ENCODE measurements around the gene LIX1L. TPM values are rescaled to one million over a fixed set of nuclear protein-coding genes. Genes with fewer than 3 reads are reported as not detected.

The LIX1L gene
- total and polyA plus RNA-seq, 2 experiments from 2014 or later = 39.2 to 46.4 TPM

DNA sequence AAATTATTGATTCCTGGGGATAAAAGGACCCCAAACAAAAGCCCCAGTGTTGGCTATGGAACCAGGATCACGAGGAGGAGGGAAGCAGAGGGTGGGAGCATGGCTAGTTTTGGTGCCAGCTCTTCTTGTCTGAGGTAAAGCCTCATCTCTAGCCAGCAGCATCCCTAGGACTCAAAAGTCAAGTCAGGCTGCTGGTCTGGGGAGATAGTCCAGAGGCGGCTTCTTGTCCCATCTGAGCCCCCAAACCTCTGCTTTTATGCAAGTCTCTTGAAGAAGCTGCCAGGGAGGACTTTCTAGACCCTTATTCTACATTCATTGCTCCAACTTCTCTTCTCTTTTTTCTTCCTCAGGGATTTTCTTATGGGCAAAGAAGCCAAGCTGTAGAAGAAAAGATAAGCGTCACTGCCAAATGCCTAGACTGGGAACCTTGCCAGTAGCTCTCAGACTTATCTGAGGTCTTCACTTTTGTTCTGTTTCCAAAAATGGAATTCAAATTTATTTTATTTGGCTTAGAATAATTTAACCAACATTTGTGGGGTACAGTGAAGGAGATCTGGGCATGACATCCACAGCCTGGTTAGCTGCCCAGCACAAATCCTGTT lies 65.2 kb downstream of the LIX1L start:
- peaks cover 18% of the 10 kb centered on the region for H3K4me1 ChIP-seq (ENCODE audit: low read depth)
- H3K4me3 ChIP-seq = peak overlapping the region; percentile 0
- H3K9me3 ChIP-seq (ENCODE audit: low read depth) = no peaks in the 10 kb centered on the region
- DNase-seq (ENCODE audit: low read depth in 1 of 2, low spot score in 1 of 2) = peak; percentile 27 to 84
- peak overlapping the region; percentile 83 for H3K27ac ChIP-seq
- TF ChIP-seq, protein P1, sequence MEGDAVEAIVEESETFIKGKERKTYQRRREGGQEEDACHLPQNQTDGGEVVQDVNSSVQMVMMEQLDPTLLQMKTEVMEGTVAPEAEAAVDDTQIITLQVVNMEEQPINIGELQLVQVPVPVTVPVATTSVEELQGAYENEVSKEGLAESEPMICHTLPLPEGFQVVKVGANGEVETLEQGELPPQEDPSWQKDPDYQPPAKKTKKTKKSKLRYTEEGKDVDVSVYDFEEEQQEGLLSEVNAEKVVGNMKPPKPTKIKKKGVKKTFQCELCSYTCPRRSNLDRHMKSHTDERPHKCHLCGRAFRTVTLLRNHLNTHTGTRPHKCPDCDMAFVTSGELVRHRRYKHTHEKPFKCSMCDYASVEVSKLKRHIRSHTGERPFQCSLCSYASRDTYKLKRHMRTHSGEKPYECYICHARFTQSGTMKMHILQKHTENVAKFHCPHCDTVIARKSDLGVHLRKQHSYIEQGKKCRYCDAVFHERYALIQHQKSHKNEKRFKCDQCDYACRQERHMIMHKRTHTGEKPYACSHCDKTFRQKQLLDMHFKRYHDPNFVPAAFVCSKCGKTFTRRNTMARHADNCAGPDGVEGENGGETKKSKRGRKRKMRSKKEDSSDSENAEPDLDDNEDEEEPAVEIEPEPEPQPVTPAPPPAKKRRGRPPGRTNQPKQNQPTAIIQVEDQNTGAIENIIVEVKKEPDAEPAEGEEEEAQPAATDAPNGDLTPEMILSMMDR (IDR thresholded peaks at IDR 0.05; ENCODE audit: low read depth, low read length) = no peak
- H3K36me3 ChIP-seq = no peaks in the 10 kb centered on the region
- no peaks in the 10 kb centered on the region for H3K27me3 ChIP-seq

DNA sequence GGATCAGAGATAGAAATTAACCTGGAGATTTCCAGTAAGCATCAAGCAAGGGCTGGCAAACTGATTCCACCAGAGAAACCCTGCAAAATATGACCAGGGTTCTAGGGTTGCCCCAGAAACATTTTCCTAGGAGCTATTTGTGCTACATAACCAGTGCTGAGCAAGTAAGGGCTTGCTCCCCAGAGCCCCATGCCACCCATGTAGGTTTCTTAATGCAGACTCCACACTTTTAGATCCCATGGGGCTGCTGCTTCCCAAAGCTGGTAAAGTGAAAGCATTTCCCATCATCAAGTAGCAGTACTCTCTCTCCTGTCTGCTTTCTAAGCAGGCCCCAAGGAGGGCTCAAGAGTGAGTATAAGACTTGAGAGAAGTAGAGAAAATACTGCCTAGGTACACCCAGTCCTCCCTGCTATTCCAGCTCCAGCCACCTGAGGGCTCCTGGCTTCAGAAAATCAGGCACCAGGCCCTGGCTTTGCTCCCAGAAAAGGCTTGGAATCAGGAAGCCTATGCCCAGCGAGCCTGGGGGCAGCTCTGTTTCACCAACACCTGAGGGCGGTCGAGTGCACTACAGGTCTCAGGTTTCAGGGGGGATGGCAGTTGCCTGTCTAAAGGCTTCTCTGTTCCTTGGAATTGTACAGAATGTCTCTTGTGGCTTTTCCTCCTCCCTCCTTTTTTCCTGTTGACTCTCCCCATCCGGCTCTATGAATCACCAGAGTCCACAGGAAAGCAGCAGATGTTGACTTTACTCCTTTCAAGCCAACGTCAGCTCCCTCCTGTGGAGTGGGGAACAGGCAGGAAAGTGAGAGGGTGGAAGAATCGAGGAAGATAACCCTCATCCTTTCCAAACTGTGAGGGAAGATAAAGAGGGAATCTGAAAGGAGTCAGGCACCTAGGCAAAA lies 66.0 kb downstream of the LIX1L start:
- H3K36me3 ChIP-seq = no peaks in the 10 kb centered on the region
- H3K27ac ChIP-seq = peak overlapping the region; percentile 83
- peak; percentile 98 to 100 for DNase-seq (ENCODE audit: low read depth in 1 of 2, low spot score in 1 of 2)
- no peaks in the 10 kb centered on the region for H3K9me3 ChIP-seq (ENCODE audit: low read depth)
- no peaks in the 10 kb centered on the region for H3K27me3 ChIP-seq
- TF ChIP-seq, protein P1 (IDR thresholded peaks at IDR 0.05; ENCODE audit: low read depth, low read length) = peak; percentile 98
- peak overlapping the region; percentile 0 for H3K4me3 ChIP-seq
- H3K4me1 ChIP-seq (ENCODE audit: low read depth) = peaks cover 18% of the 10 kb centered on the region

GRCh38 chr1:145891143-145891542 lies 66.7 kb downstream of the LIX1L start:
- Histone ChIP-seq H3K4me3 (no peak overlapping the region), H3K4me1 (ENCODE audit: low read depth) (peaks cover 18% of the 10 kb centered on the region), H3K9me3 (ENCODE audit: low read depth) (no peaks in the 10 kb centered on the region), H3K27me3 (no peaks in the 10 kb centered on the region), H3K36me3 (no peaks in the 10 kb centered on the region), H3K27ac (no peak overlapping the region)
- TF ChIP-seq, protein P1 (IDR thresholded peaks at IDR 0.05; ENCODE audit: low read depth, low read length) = no peak
- DNase-seq (ENCODE audit: low read depth in 1 of 2, low spot score in 1 of 2) = peak in 1 of 2 donors; percentile 68

DNA sequence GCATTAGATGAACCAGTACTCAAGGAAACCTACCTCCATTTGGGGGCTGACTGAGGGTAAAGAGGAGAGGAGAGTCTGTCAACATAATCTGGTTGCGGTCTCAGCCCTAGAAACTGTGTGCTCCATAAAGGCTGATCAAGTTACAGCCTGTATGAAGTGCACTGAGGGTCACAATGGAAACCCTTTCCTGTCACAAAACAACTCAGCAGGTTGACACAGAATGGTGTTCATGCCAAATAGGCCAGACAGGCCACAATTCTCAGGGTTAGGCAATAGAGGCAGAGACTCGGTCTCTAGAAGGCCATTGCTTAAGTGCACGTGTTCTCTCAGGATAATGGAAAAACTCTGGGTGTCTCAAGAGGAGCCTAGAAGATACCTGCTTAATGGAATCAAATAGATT lies 68.1 kb downstream of the LIX1L start:
- DNase-seq (ENCODE audit: low read depth in 1 of 2, low spot score in 1 of 2) = peak in 1 of 2 donors; percentile 41
- Histone ChIP-seq H3K4me1 (ENCODE audit: low read depth) (peaks cover 18% of the 10 kb centered on the region), H3K4me3 (no peak overlapping the region), H3K36me3 (no peaks in the 10 kb centered on the region), H3K27me3 (peaks cover 7% of the 10 kb centered on the region), H3K27ac (no peak overlapping the region), H3K9me3 (ENCODE audit: low read depth) (no peaks in the 10 kb centered on the region)
- TF ChIP-seq, protein P1 (IDR thresholded peaks at IDR 0.05; ENCODE audit: low read depth, low read length) = no peak

DNA sequence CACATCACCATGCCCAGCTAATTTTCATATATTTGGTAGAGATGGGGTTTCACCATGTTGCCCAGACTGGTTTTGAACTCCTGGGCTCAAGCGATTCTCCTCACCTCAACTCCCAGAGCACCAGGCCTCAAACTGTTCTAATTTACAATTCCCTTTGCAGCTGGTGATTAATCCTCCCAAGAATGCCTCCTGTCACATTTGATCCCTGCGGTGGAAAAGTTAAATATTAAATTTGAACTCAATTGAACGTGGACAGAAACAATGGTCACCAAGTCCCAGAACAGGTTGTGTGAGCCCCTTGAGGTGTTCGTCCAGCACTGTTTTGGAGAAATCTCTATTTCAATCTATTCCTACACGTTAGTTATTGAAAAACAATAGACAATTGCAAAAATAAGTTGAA lies 70.2 kb downstream of the LIX1L start:
- Histone ChIP-seq H3K27me3 (peaks cover 26% of the 10 kb centered on the region), H3K9me3 (ENCODE audit: low read depth) (no peaks in the 10 kb centered on the region), H3K4me1 (ENCODE audit: low read depth) (peaks cover 10% of the 10 kb centered on the region), H3K4me3 (no peak overlapping the region), H3K36me3 (no peaks in the 10 kb centered on the region), H3K27ac (no peak overlapping the region)
- TF ChIP-seq, protein P1 (IDR thresholded peaks at IDR 0.05; ENCODE audit: low read depth, low read length) = no peak
- DNase-seq (ENCODE audit: low read depth in 1 of 2, low spot score in 1 of 2) = no peak

All from cardiac muscle cell (in vitro differentiated cells and primary cell).